H1 (cell line): ENCODE measurements around the gene USB1. TPM values are rescaled to one million over a fixed set of nuclear protein-coding genes. Genes with fewer than 3 reads are reported as not detected.

Experiments
- ATF2 ChIP-seq: IDR thresholded peaks from 2 replicates; pipeline ENCODE4 v1.6.1; 2012; ENCODE audit warnings: low read length, inconsistent platforms
- CTCF ChIP-seq, 3 experiments: IDR thresholded peaks; 1 replicate in 2 of 3; 2 replicates in 1 of 3; pipeline versions ENCODE4 v1.5.1 to v1.6.1; 2011; ENCODE audit warnings: low read length in 3 of 3, mild to moderate bottlenecking in 3 of 3, inconsistent platforms in 2 of 3, low read depth in 1 of 3, moderate library complexity in 1 of 3; ENCODE audit not compliant: insufficient read depth in 1 of 3; ENCODE audit errors: control extremely low read depth in 1 of 3
- E2F6 ChIP-seq: IDR thresholded peaks from 2 replicates; pipeline ENCODE4 v1.6.1; 2012; ENCODE audit warnings: inconsistent platforms
- FOSL1 ChIP-seq: IDR thresholded peaks from 2 replicates; pipeline ENCODE4 v1.6.1; 2011; ENCODE audit warnings: mild to moderate bottlenecking, low read depth, low read length, moderate library complexity; ENCODE audit not compliant: insufficient read depth
- KDM1A ChIP-seq: fragments of 200-600, 300-600 bp; sonication (generic); IDR thresholded peaks from 2 replicates; pipeline ENCODE4 v1.7.1; 2016; ENCODE audit warnings: mild to moderate bottlenecking, low read length, borderline replicate concordance
- polyA plus RNA-seq, 7 experiments: library from polyadenylated mRNA; depleted of rRNA in 3 of 7; stranded (reverse) in 5 of 7; unstranded in 2 of 7; fragments of >200 nt in 5 of 7; fragments of 200-250 nt in 2 of 7; gene quantifications; 1 replicate in 5 of 7; 2 replicates in 1 of 7; 4 replicates in 1 of 7; pipeline versions ENCODE4 v1.2.1 to v1.2.3, GENCODE V29; 2011 to 2013; ENCODE audit warnings: missing spikeins in 2 of 7, mixed read lengths in 2 of 7
- total RNA-seq: library from RNA; stranded (reverse); fragmentation: NEBNext Ultra II Directional; extraction: Animal tissue kit (Norgen Biotek cat#: 25700); gene quantifications from 2 replicates; pipeline ENCODE4 v1.2.1, GENCODE V29; 2021

The USB1 gene
- total and polyA plus RNA-seq, 2 of the 8 experiments (the other 6 are each of a cell fraction or from before 2014, with no cell fraction given), result 65.4 to 75.9 TPM

GRCh38 chr16:58048494-58049231, 47.5 kb downstream of the USB1 start (continued):
- TF ChIP-seq ATF2 (no peak), CTCF (IDR thresholded peaks at IDR 0.05; ENCODE audit: control extremely low read depth in 1 of 3, insufficient read depth in 1 of 3, low read depth in 1 of 3, low read length in 3 of 3) (no peak), KDM1A (no peak), FOSL1 (no peak), E2F6 (no peak)
